B cell (primary cell): ENCODE data around the gene ACP6.

Experiments used
- EZH2 ChIP-seq: IDR thresholded peaks from 2 replicates; pipeline ENCODE4 v1.6.1; 2012; ENCODE audit warnings: borderline replicate concordance, low read depth, mild to moderate bottlenecking, moderate library complexity, low read length; ENCODE audit not compliant: insufficient read depth, poor library complexity, severe bottlenecking
- TF ChIP-seq, protein P1 (sequence below): fragments of 200-600 bp; IDR thresholded peaks from one replicate; pipeline ENCODE4 v1.8.0; 2022; ENCODE audit warnings: antibody characterized with exemption, mild to moderate bottlenecking

DNA sequence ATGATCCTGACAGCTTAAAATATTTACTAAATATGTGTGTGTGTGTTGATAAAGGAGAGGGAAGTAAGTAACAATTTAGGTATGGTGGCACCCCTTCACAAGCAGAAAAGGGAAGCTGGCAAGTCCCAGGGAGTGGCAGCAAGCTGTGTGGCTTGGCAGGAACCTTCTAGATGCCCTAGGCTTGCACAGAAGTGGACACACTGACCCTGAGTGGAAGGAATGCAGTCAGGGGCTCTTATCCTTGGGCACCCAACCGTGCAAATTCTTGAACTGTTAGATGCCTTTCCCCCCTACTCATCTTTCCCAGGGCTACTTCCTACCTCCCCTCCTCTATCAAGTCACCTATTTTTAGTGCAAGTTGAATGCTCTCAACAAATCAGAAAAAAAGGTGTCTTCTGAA, 18.9 kb downstream of the ACP6 start:
- TF ChIP-seq, protein P1, sequence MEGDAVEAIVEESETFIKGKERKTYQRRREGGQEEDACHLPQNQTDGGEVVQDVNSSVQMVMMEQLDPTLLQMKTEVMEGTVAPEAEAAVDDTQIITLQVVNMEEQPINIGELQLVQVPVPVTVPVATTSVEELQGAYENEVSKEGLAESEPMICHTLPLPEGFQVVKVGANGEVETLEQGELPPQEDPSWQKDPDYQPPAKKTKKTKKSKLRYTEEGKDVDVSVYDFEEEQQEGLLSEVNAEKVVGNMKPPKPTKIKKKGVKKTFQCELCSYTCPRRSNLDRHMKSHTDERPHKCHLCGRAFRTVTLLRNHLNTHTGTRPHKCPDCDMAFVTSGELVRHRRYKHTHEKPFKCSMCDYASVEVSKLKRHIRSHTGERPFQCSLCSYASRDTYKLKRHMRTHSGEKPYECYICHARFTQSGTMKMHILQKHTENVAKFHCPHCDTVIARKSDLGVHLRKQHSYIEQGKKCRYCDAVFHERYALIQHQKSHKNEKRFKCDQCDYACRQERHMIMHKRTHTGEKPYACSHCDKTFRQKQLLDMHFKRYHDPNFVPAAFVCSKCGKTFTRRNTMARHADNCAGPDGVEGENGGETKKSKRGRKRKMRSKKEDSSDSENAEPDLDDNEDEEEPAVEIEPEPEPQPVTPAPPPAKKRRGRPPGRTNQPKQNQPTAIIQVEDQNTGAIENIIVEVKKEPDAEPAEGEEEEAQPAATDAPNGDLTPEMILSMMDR = no peak
- no peak for TF ChIP-seq EZH2
